Esophagus muscularis mucosa (tissue), 3 donors: Measurements from ENCODE around the gene AUTS2.

Experiments
- CTCF ChIP-seq, 3 experiments: fragments of 200-600 bp in 2 of 3; fragments of 450-650 bp in 1 of 3; sonication (generic) in 2 of 3; IDR thresholded peaks; one replicate each; pipeline ENCODE4 v1.5.1; 2017 to 2019; ENCODE audit warnings: antibody characterized with exemption in 3 of 3, mild to moderate bottlenecking in 2 of 3, moderate library complexity in 1 of 3
- POLR2A ChIP-seq: fragments of 450-650 bp; IDR thresholded peaks from one replicate; pipeline ENCODE4 v1.6.1; 2017; ENCODE audit warnings: antibody characterized with exemption, moderate library complexity, mild to moderate bottlenecking, low read depth

- TF ChIP-seq CTCF (IDR thresholded peaks at IDR 0.05): no peak
- no peak for TF ChIP-seq POLR2A
Observed at GRCh38 chr7:69951458-69951857, 353.2 kb downstream of the AUTS2 start.
